Spleen (tissue), 7 donors: Measurements from ENCODE around the gene ELAVL3.

Experiments
- POLR2A ChIP-seq, 3 donors: fragments of 450-650 bp; IDR thresholded peaks; one replicate each; pipeline ENCODE4 v1.5.1; 2017; ENCODE audit warnings: antibody characterized with exemption in 3 of 3, mild to moderate bottlenecking in 1 of 3
- POLR2AphosphoS5 ChIP-seq, 3 donors: sonication (generic); formaldehyde crosslinking; IDR thresholded peaks; one replicate each; pipeline ENCODE4 v1.5.1; 2017; ENCODE audit warnings: antibody characterized with exemption in 3 of 3
- TF ChIP-seq, protein P1 (sequence below), 11 experiments: fragments of 200-600 bp in 7 of 11; fragments of 450-650 bp in 4 of 11; sonication (generic) in 4 of 11; IDR thresholded peaks in 8 of 11; conservative IDR thresholded peaks in 3 of 11; 1 replicate in 7 of 11; 2 replicates in 4 of 11; pipeline versions ENCODE4 v1.4.0 to v1.8.0; 2016 to 2021; ENCODE audit warnings: antibody characterized with exemption in 11 of 11, inconsistent platforms in 4 of 11, mild to moderate bottlenecking in 1 of 11
- donor health status: DM: no; HTN: no; CAD: no; lungs with moderate emphysema.
- donor health status: DM: no; HTN: no; CAD: no.
- donor health status: DM: no; HTN: no; CAD: no.

DNA sequence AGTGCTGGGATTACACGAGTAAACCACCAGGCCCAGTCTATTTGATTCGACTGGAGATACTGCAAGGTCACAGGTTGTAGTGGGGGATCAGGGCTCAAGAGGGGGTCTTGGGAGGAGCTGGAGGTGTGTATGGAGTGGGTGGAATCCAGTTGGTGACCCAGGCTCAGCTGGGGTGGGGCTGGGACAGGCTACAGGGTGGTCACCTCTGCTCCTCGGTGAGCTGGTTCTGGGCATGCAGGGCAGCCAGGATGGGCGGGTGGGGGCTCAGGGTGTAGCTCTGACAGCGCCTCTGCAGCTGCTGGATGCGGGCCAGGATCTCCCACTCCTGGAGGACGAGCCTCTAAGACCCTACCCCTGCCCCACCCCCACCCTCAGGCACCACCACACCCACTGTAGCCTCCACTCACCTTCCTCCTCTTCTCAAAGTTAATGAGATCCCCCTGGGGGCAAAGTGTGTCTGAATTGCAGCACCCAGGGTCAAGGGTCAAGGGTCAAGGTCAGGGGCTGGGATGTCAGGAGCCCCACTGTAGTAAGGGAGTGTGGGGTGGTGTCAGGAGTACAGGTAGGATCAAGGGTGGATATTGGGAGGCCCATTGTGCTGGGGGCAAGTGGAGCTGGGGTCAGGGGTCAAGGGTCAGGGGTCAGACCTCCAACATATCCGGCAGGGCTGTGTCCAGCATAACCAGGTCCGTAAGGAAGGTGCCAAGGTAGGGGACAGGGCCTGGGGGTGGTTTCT lies 78.9 kb downstream of the ELAVL3 start:
- TF ChIP-seq POLR2AphosphoS5 (IDR thresholded peaks at IDR 0.05) (no peak), POLR2A (IDR thresholded peaks at IDR 0.05) (no peak)
- TF ChIP-seq, protein P1, sequence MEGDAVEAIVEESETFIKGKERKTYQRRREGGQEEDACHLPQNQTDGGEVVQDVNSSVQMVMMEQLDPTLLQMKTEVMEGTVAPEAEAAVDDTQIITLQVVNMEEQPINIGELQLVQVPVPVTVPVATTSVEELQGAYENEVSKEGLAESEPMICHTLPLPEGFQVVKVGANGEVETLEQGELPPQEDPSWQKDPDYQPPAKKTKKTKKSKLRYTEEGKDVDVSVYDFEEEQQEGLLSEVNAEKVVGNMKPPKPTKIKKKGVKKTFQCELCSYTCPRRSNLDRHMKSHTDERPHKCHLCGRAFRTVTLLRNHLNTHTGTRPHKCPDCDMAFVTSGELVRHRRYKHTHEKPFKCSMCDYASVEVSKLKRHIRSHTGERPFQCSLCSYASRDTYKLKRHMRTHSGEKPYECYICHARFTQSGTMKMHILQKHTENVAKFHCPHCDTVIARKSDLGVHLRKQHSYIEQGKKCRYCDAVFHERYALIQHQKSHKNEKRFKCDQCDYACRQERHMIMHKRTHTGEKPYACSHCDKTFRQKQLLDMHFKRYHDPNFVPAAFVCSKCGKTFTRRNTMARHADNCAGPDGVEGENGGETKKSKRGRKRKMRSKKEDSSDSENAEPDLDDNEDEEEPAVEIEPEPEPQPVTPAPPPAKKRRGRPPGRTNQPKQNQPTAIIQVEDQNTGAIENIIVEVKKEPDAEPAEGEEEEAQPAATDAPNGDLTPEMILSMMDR (IDR thresholded peaks at IDR 0.05 in 8 of 11, conservative IDR thresholded peaks at IDR 0.05 in 3 of 11) = no peak
